CD4-positive, alpha-beta T cell treated with Interferon alpha-2 for 1 hour (primary cell): ENCODE results near the gene NDUFS8.
A peak's percentile ranks its signal among the peaks of the same experiment; 100 is the strongest.

Source experiments
- DNase-seq, 2 donors: peaks; one replicate each; pipeline ENCODE4 v3.0.0-alpha.2; 2020 to 2022

NDUFS8 gene

GRCh38 chr11:68016904-68017817, 13.3 kb upstream of the NDUFS8 start:
- DNase-seq = no peak

- DNase-seq = no peak
These were observed 12.3 kb upstream of the NDUFS8 start for GRCh38 chr11:68017980-68018729.

- DNase-seq = no peak
These were observed 11.7 kb upstream of the NDUFS8 start for GRCh38 chr11:68018730-68019190.

GRCh38 chr11:68019486-68019885, 11.0 kb upstream of the NDUFS8 start:
- DNase-seq = no peak

GRCh38 chr11:68020575-68020974, 9.9 kb upstream of the NDUFS8 start:
- no peak for DNase-seq

- no peak for DNase-seq
These were observed 9.2 kb upstream of the NDUFS8 start for GRCh38 chr11:68021167-68021787.

GRCh38 chr11:68022531-68022930, 8.0 kb upstream of the NDUFS8 start:
- DNase-seq = no peak

GRCh38 chr11:68024508-68024907, 6.0 kb upstream of the NDUFS8 start:
- no peak for DNase-seq

GRCh38 chr11:68025047-68025446, 5.4 kb upstream of the NDUFS8 start:
- no peak for DNase-seq

- DNase-seq = no peak
These were observed 3.9 kb upstream of the NDUFS8 start for GRCh38 chr11:68026391-68027105.

- DNase-seq = no peak
These were observed 2.8 kb upstream of the NDUFS8 start for GRCh38 chr11:68027667-68028066.

- DNase-seq = no peak
These were observed 1.5 kb upstream of the NDUFS8 start for GRCh38 chr11:68028802-68029545.

- peak in 1 of 2 donors; percentile 35 for DNase-seq
These were observed 623 bp downstream of the NDUFS8 start for GRCh38 chr11:68031144-68031464.

- no peak for DNase-seq
These were observed 1.5 kb downstream of the NDUFS8 start for GRCh38 chr11:68032003-68032402.

- no peak for DNase-seq
These were observed 2.7 kb downstream of the NDUFS8 start for GRCh38 chr11:68032997-68033707.

- no peak for DNase-seq
These were observed 3.2 kb downstream of the NDUFS8 start for GRCh38 chr11:68033708-68034045.

- no peak for DNase-seq
These were observed 4.9 kb downstream of the NDUFS8 start for GRCh38 chr11:68035266-68035876.

GRCh38 chr11:68036141-68036716, 5.7 kb downstream of the NDUFS8 start:
- no peak for DNase-seq

GRCh38 chr11:68036717-68037239, 6.3 kb downstream of the NDUFS8 start:
- peak; percentile 42 to 69 for DNase-seq

- DNase-seq = no peak
These were observed 7.1 kb downstream of the NDUFS8 start for GRCh38 chr11:68037411-68038225.
